Duodenal mucosa (tissue), 2 donors: ENCODE data around the gene LDLRAD3.
A peak's percentile ranks its signal among the peaks of the same experiment; 100 is the strongest.

ENCODE experiments used
- H3K27ac ChIP-seq: one replicate; pipeline ENCODE4 v1.7.0; 2013; ENCODE audit warnings: low read depth, low read length
- H3K27me3 ChIP-seq, 2 donors: one replicate each; pipeline ENCODE4 v1.7.0; 2013; ENCODE audit warnings: low read length in 2 of 2, control low read depth in 1 of 2; ENCODE audit not compliant: insufficient read depth in 2 of 2, control insufficient read depth in 1 of 2
- H3K36me3 ChIP-seq, 2 donors: one replicate each; pipeline ENCODE4 v1.7.0; 2013; ENCODE audit warnings: low read length in 2 of 2, control low read depth in 1 of 2; ENCODE audit not compliant: insufficient read depth in 2 of 2, control insufficient read depth in 1 of 2
- H3K4me1 ChIP-seq, 2 donors: one replicate each; pipeline ENCODE4 v1.7.0; 2013; ENCODE audit warnings: low read length in 2 of 2, control low read depth in 1 of 2; ENCODE audit not compliant: insufficient read depth in 2 of 2, control insufficient read depth in 1 of 2
- H3K4me3 ChIP-seq, 2 donors: one replicate each; pipeline ENCODE4 v1.7.0; 2013; ENCODE audit warnings: low read length in 2 of 2, low read depth in 1 of 2
- H3K9ac ChIP-seq, 2 donors: one replicate each; pipeline ENCODE4 v1.7.0; 2013; ENCODE audit warnings: low read length in 2 of 2, low read depth in 1 of 2
- H3K9me3 ChIP-seq, 2 donors: one replicate each; pipeline ENCODE4 v1.7.0; 2013; ENCODE audit warnings: low read length in 2 of 2, control low read depth in 1 of 2; ENCODE audit not compliant: control insufficient read depth in 1 of 2

LDLRAD3 gene

GRCh38 chr11:35935390-35935789 lies 8.5 kb upstream of the LDLRAD3 start:
- H3K4me1 ChIP-seq: no peaks in the 10 kb centered on the region
- no peak overlapping the region for H3K4me3 ChIP-seq
- H3K27ac ChIP-seq: no peak overlapping the region
- peaks cover 0 to 3% of the 10 kb centered on the region in 2 donors for H3K27me3 ChIP-seq
- no peak overlapping the region for H3K9ac ChIP-seq
- H3K36me3 ChIP-seq: no peaks in the 10 kb centered on the region
- no peaks in the 10 kb centered on the region for H3K9me3 ChIP-seq

- Histone ChIP-seq H3K4me1 (no peaks in the 10 kb centered on the region), H3K9ac (no peak overlapping the region), H3K9me3 (no peaks in the 10 kb centered on the region), H3K27me3 (peaks cover 3 to 4% of the 10 kb centered on the region in 2 donors), H3K4me3 (no peak overlapping the region), H3K27ac (no peak overlapping the region), H3K36me3 (no peaks in the 10 kb centered on the region)
These were observed 6.8 kb upstream of the LDLRAD3 start for GRCh38 chr11:35937111-35937510.

GRCh38 chr11:35937700-35938099 lies 6.2 kb upstream of the LDLRAD3 start:
- Histone ChIP-seq H3K4me1 (no peaks in the 10 kb centered on the region), H3K9ac (no peak overlapping the region), H3K36me3 (no peaks in the 10 kb centered on the region), H3K27ac (no peak overlapping the region), H3K9me3 (no peaks in the 10 kb centered on the region), H3K27me3 (peaks cover 3 to 4% of the 10 kb centered on the region in 2 donors), H3K4me3 (no peak overlapping the region)

- H3K9ac ChIP-seq: no peak overlapping the region
- H3K27me3 ChIP-seq: peaks cover under 1 to 4% of the 10 kb centered on the region in 2 donors
- no peak overlapping the region for H3K4me3 ChIP-seq
- no peaks in the 10 kb centered on the region for H3K4me1 ChIP-seq
- H3K36me3 ChIP-seq: no peaks in the 10 kb centered on the region
- H3K27ac ChIP-seq: no peak overlapping the region
- H3K9me3 ChIP-seq: no peaks in the 10 kb centered on the region
These were observed 5.6 kb upstream of the LDLRAD3 start for GRCh38 chr11:35938231-35938630.

- H3K4me3 ChIP-seq: peak overlapping the region; percentile 58 to 71
- H3K4me1 ChIP-seq: peaks cover 6 to 7% of the 10 kb centered on the region in 2 donors
- H3K36me3 ChIP-seq: no peaks in the 10 kb centered on the region
- H3K9ac ChIP-seq: peak overlapping the region; percentile 18 to 64
- H3K27ac ChIP-seq: no peak overlapping the region
- peaks cover 0 to 4% of the 10 kb centered on the region in 2 donors for H3K27me3 ChIP-seq
- H3K9me3 ChIP-seq: no peaks in the 10 kb centered on the region
These were observed 553 bp upstream of the LDLRAD3 start for GRCh38 chr11:35943309-35943708.

- Histone ChIP-seq H3K9me3 (no peaks in the 10 kb centered on the region), H3K27me3 (peaks cover 0 to 4% of the 10 kb centered on the region in 2 donors), H3K27ac (no peak overlapping the region), H3K9ac (peak overlapping the region; percentile 23 to 63), H3K4me1 (peaks cover 6 to 7% of the 10 kb centered on the region in 2 donors), H3K4me3 (peak overlapping the region; percentile 66 to 76), H3K36me3 (no peaks in the 10 kb centered on the region)
These were observed 758 bp downstream of the LDLRAD3 start for GRCh38 chr11:35944503-35945136.

- Histone ChIP-seq H3K9ac (peak overlapping the region in 1 of 2 donors; percentile 23), H3K4me1 (peaks cover 6 to 7% of the 10 kb centered on the region in 2 donors), H3K27ac (no peak overlapping the region), H3K9me3 (no peaks in the 10 kb centered on the region), H3K4me3 (peak overlapping the region; percentile 66 to 76), H3K36me3 (no peaks in the 10 kb centered on the region), H3K27me3 (peaks cover 0 to 4% of the 10 kb centered on the region in 2 donors)
These were observed 1.3 kb downstream of the LDLRAD3 start for GRCh38 chr11:35945137-35945518.

- Histone ChIP-seq H3K4me3 (no peak overlapping the region), H3K27me3 (no peaks in the 10 kb centered on the region), H3K27ac (no peak overlapping the region), H3K9me3 (no peaks in the 10 kb centered on the region), H3K36me3 (no peaks in the 10 kb centered on the region), H3K9ac (no peak overlapping the region), H3K4me1 (peaks cover 6 to 7% of the 10 kb centered on the region in 2 donors)
These were observed 2.9 kb downstream of the LDLRAD3 start for GRCh38 chr11:35946766-35947165.

GRCh38 chr11:35947437-35947836 lies 3.6 kb downstream of the LDLRAD3 start:
- no peaks in the 10 kb centered on the region for H3K27me3 ChIP-seq
- H3K9me3 ChIP-seq: no peaks in the 10 kb centered on the region
- H3K4me3 ChIP-seq: no peak overlapping the region
- H3K9ac ChIP-seq: no peak overlapping the region
- no peaks in the 10 kb centered on the region for H3K36me3 ChIP-seq
- no peak overlapping the region for H3K27ac ChIP-seq
- peaks cover 6 to 7% of the 10 kb centered on the region in 2 donors for H3K4me1 ChIP-seq

GRCh38 chr11:35949242-35949641 lies 5.4 kb downstream of the LDLRAD3 start:
- H3K36me3 ChIP-seq: no peaks in the 10 kb centered on the region
- H3K9me3 ChIP-seq: no peaks in the 10 kb centered on the region
- no peak overlapping the region for H3K9ac ChIP-seq
- H3K4me3 ChIP-seq: no peak overlapping the region
- H3K27ac ChIP-seq: no peak overlapping the region
- no peaks in the 10 kb centered on the region for H3K27me3 ChIP-seq
- H3K4me1 ChIP-seq: peaks cover 6% of the 10 kb centered on the region in 2 donors
